GM19035 (cell line): ENCODE results near the gene ZSCAN9.

Source experiments
- ATAC-seq: cut with Tn5 transposase; IDR thresholded peaks from one replicate; pipeline ENCODE4 v1.9.1; 2021; ENCODE audit not compliant: unreplicated experiment

The ZSCAN9 gene

GRCh38 chr6:28225056-28225834, at the start of gene ZSCAN9:
Gene ZSCAN9 (plus strand): TSS chr6:28225275. CDS start chr6:28227085, 1,810 bp downstream.
- ATAC-seq, result peak; percentile 90

- ATAC-seq, result no peak
Measured at GRCh38 chr6:28176373-28176772, 48.7 kb upstream of the ZSCAN9 start.

- no peak for ATAC-seq
Measured at GRCh38 chr6:28182255-28182654, 42.8 kb upstream of the ZSCAN9 start.

- ATAC-seq, result no peak
Measured at GRCh38 chr6:28188111-28188979, 36.7 kb upstream of the ZSCAN9 start.

- ATAC-seq, result no peak
Measured at GRCh38 chr6:28200020-28200419, 25.1 kb upstream of the ZSCAN9 start.

- ATAC-seq, result no peak
Measured at GRCh38 chr6:28203201-28203600, 21.9 kb upstream of the ZSCAN9 start.

GRCh38 chr6:28205879-28206278, 19.2 kb upstream of the ZSCAN9 start:
- ATAC-seq, result no peak

GRCh38 chr6:28206527-28206926, 18.5 kb upstream of the ZSCAN9 start:
- ATAC-seq, result no peak

- ATAC-seq, result no peak
Measured at GRCh38 chr6:28206928-28207509, 18.1 kb upstream of the ZSCAN9 start.

- no peak for ATAC-seq
Measured at GRCh38 chr6:28207510-28208110, 17.5 kb upstream of the ZSCAN9 start.

GRCh38 chr6:28208111-28208659, 16.9 kb upstream of the ZSCAN9 start:
- ATAC-seq, result no peak

GRCh38 chr6:28209753-28210535, 15.1 kb upstream of the ZSCAN9 start:
- ATAC-seq, result no peak

GRCh38 chr6:28211840-28212509, 13.1 kb upstream of the ZSCAN9 start:
- peak; percentile 14 for ATAC-seq

GRCh38 chr6:28212510-28213212, 12.4 kb upstream of the ZSCAN9 start:
- ATAC-seq, result peak; percentile 68

GRCh38 chr6:28213213-28213523, 11.9 kb upstream of the ZSCAN9 start:
- no peak for ATAC-seq

GRCh38 chr6:28215425-28215824, 9.7 kb upstream of the ZSCAN9 start:
- ATAC-seq, result no peak

GRCh38 chr6:28217890-28218289, 7.2 kb upstream of the ZSCAN9 start:
- no peak for ATAC-seq

- peak; percentile 69 for ATAC-seq
Measured at GRCh38 chr6:28218312-28219248, 6.5 kb upstream of the ZSCAN9 start.
